HG03095 (cell line): ENCODE measurements around the gene CPOX.
A peak's percentile ranks its signal among the peaks of the same experiment; 100 is the strongest.
"Not testable (repeated sequence)": the region's sequence is repeated elsewhere in the genome, so short reads cannot be mapped to it uniquely, and the experiment has no call there.

Experiments used
- ATAC-seq: cut with Tn5 transposase; IDR thresholded peaks from one replicate; pipeline ENCODE4 v1.9.1; 2021; ENCODE audit warnings: moderate library complexity; ENCODE audit not compliant: unreplicated experiment

Gene CPOX

DNA sequence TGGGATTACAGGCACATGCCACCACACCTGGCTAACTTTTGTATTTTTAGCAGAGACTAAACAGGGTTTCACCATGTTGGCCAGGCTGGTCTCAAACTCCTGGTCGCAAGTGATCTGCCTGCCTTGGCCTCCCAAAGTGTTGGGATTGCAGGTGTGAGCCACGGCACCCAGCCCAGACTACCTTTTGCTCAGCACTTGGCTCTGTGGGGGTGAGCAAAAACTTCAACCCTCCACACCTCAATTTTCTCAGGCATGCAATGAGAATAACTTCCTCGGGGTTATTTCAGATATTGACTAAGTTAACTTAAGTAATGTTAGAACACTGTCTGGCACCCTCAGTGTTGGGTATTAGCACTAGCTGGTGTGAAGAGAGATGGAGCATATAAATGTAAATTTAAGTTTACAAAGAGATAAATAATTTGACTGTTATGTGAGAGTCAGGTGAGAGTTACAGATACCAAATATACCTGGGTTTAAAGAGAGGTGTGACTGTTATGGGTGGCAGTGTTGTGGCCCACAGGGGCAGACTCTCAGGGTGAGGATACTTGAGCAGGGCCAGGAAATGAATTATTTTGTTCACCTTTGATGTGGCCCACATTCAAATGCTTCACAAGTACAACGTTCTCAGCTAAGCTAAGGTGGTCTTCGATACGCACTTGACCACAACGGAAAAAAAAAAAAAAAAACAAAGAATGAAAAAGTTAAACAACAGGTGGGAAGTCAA, 29.0 kb downstream of the CPOX start:
- ATAC-seq: no peak

DNA sequence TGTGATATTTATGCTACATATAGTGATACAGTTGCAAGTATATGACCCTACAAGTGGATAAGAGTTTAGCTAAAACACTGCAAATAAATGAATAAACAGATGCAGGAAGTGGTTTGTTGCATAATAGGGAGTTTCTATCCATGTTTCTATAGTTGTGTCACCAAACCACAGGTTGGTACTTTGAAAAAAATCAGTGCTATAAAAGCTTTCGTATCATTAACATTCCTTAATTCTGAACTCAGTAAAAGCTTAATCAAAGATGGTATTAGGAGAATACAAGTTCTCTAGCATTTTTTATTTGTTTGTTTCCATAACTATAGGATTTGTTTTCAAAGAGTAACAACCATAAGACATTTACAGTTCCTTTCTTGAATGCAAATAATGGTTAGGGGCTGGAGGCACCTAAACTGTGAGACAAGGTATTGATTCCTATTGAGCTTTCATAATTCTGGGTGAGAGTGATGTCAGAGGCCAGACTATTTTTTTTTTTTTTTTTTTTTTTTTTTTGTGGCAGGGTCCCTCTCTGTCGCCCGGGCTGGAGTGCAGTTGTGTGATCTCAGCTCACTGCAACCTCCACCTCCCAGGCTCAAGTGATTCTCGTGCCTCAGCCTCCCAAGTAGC, 29.6 kb downstream of the CPOX start:
- ATAC-seq: peak; percentile 50

DNA sequence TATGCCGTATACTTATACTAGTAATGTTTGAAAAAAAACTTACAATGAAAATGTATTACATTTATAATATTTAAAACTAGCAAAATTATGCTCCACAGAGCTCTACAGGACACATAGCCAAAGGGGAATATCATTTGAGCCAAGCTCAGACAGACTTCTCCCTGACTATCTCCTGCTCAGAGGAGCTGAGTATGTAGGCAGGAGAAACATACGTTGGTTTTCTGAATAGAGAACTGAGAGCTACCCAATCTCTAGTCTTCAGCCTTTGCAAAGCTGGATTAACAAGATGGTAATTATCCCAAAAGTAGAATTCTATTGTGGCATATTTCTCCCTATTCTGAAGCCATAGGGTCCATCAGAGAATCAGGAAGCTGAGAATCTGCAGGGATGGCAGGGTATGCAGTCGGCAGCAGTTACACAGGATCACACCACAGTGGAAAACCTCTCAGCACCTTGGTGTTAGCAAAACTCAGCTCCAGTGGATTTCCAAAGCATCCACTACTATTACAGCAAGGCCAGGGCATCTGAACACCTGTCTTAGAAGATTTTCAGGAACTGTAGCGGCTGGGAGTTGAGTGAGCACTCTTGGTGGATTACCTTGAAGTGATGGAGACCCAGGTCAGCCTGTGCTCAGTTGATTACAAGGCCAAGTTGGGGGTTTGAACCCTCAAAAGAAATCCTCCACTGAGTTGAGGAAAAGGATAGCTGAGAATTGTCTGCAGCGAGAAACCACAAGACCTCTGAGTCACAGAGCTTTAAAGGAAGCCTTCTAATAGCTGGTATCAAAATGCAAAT, 31.5 kb downstream of the CPOX start:
- peak; percentile 18 for ATAC-seq

DNA sequence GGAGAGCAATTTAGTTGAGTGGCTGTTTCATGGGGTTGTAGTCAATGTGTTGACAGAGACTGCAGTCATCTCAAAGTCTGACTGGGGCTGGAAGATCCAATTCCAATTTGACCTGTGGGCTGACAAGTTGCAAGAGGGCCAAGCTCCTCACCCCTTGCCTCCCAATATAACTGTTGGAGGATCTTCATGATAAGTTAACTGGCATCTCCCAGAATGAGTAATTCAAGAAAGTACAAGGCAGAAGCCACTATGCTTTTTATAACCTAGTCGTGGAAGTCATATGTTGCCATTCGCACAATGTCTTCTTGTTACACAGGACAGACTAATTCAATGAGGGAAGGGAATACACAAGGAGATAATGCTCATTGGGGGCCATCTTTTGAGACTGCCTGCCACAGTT, 32.5 kb downstream of the CPOX start:
- no peak for ATAC-seq

DNA sequence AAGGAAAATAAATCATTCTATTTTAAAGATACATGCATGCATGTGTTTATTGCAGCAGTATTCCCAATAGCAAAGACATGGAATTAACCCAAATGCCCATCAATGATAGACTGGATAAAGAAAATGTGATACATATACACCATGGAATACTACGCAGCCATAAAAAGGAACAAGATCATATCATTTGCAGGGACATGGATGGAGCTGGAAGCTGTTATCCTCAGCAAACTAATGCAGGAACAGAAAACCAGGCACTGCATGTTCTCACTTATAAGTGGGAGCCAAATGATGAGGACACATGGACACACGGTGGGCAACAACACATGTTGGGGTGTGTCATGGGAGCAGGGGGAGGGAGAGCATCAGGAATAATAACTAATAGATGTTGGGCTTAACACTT, 33.6 kb downstream of the CPOX start:
- ATAC-seq: not testable (repeated sequence)

DNA sequence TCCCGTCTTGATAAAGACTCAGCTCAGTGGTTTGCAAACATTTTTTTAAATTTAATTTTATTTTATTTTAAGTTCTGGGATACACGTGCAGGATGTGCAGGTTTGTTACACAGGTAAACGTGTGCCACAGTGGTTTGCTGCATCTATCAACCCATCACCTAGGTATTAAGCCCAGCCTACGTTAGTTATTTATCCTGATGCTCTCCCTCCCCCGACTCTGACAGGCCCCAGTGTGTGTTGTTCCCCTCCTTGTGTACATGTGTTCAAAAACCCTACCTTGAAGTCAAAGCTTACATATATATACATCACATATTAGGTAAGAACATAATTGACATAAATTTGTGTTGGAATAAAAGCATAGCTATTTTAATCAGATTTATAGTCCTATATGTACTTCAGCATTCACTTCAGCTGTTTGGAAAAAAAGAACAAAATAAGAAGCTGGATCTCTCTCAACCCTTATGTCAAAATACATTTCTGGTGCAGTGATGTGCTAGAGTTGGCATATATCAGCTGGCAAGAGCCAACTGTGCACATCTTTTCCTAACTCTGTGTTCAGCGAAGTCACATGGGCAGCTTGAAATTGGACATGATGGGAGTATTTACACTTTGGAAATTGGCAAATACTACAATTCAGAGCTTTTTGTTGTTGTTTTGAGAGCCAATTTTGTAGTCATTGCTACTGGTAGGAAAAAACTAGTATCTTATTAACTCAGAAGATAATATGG, 35.1 kb downstream of the CPOX start:
- no peak for ATAC-seq

DNA sequence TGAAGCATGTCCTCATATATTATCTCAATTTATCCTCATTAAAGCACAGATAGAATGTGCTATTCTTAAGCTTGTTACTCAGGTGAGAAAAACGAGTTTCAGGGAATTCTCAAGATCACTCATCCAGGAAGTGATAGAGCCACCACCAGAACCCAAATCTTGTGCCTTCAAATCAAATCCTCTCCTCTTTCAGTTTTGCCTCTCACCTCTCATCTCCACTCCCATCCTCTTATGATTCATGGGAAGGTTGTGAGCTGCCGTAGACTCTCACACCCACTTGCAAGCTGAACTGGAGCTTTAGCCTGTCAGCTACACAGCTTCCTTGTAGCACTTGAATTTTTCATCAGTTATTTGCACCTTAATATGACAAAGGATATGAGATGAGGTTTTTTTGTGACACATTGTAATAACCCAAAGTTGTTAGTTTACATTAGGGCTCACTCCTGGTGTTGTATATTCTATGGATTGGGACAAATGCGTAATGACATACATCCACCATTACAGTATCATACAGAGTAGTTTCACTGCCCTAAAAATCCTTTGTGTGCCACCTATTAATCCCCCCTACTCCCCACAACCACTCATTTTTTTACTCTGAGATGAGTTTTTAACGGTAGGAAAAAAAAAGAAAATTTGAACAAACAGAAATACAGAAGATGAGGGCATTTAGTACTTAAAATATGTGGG, 35.9 kb downstream of the CPOX start:
- ATAC-seq: no peak

DNA sequence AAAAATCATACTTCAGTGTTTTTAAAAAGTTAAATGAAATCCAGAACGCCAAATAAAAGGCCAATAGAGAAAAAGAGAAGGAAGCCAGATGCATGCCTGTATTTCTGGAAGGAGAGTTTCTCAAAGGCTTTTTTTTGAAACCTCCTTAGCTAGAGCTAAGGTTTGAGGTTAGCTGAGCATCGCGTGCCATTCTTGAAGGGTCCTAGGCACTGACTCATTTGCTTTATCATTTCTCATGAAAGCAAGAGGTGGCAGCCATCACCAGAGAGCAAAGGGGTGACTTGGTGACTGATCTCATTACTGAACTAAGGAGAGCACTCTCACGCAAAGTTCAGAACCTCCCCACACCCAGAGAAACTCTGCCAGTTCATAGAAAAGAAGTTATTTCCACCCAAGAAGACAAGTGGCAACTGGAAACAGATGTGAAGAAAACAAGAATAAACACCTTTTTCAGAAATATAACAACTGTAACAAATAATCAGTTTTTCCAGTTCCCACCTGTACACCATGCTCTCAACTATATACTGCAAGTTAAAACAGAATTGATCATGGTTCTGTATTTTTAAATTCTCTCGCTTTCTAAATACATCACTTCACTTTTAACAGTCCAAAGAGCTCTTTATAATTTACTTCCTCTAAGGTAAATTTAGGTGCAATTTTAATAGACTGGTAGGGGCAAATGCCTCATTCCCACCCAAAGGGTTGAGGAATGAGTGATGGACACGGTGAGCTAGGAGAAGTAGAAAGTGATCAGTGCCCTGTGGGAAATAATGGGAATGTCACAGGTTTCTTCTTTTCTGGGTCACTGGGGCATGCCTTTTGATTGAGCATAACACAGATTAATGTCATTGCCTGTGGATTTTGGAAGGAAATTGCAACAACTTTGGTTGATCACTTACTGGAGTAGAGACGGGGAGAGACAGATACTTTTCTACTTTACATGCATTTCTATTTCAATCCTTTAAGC, 37.0 kb downstream of the CPOX start:
- peak; percentile 71 for ATAC-seq

DNA sequence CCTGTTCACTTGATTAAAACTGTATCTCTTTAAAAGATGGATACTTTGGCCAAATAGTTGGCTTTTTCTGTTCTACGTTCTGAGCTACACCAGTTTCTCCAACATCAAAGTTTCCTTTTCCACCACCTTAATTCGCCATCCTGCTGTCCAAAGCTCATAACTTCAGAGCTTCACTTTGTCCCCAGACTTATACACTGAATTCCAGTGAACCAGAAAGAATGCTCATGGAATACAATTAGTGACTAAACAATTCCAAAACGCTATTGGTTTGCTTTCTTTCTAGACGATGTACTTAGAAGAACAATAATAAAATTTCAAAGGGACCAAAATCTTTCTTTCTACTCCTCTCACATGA, 38.4 kb downstream of the CPOX start:
- no peak for ATAC-seq

DNA sequence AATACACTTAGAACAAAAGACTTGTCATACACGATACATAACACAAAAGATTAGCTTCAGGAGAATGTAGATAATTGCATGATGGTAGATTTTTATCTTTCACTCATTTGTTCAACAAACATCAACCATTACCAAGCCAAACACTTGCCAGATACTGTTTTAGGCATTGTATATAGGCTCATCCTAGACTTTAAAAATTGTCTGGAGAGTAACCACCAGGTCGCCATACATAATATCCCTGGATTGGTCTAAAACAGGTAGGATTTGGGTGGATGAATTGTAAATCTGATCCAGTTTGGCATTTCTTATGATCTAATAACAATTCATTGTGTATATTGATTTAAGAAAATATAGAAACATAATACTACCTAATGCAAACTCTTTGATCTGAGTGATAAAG, 38.8 kb downstream of the CPOX start:
- no peak for ATAC-seq

DNA sequence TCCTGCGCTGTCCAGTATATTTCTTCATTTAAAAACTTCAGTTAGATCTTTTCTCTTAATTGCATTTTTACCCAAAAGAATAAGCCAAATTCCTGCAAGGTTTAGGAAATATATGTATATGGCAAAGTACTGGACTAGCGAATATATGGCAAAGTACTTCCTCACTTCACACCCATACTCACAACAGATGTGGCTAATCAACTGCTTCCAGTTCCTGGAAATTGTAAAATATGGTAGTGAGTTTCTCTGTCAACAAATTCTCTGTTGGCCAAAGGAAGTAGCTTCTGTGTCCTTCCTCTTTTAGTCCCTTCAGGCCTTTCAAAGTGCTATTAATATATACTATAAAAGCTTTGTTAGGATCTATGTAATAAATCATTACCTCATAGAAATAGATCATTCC, 39.7 kb downstream of the CPOX start:
- no peak for ATAC-seq

DNA sequence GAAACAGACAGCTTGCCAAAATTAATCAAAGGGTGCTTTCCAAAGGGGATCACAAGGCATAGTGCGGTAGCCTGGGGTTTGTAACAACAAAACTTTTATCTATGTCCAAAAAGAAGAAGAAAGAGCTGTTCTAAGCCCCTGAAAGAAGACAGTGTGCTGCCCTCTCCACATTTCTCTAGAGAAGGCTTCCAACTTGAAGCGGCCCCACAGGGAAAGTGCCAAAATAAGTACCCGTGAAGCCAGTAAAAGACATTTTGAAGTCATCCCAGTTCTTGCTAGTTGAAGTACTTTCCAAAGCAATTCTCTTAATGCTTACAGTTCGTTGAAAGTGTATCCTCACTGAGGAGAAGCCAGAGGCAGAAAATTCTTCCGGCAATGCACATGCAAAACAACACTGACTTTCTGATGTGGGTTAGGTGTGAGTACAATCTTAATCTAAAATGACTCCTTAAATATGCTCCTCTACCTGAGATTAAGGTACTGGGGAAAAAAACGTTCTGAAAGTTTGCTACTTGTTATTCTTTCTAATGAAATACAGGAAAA, 40.3 kb downstream of the CPOX start:
- ATAC-seq: no peak

DNA sequence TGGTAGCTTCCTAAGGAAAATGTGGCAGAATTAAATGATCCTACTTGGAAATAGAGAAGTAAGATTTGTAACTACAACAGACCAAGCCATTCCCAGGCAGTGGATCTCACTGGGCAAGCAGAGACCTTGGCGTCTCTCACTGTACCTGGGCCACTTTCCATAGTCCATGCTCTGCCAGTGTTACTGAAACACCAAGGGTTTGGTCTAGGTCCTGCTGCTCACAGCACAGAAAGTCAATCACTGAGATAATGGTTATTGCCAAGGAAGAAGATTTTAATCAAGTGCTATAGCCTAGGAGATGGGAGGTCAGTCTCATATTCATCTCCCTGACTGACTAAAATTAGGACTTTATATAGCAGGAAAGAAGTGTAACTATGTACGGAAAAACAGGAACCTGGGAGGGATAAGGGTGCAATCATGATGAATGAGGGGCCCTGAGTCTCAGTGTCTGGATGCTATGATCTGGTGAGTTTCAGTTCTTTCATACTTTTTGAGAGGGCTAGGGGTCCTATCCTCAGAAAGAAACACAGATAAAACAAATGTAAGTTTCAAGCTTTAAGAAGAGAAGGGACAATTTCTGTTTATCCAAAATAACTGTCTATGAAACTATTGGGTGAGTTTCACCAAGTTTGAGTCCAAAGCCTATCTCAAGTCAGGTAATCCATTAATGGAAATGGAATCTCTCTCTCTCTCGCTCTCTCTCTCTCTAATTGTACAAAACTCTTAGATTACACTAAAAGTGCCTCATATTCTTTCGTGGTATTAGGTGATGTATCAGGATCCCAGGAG, 41.0 kb downstream of the CPOX start:
- no peak for ATAC-seq

DNA sequence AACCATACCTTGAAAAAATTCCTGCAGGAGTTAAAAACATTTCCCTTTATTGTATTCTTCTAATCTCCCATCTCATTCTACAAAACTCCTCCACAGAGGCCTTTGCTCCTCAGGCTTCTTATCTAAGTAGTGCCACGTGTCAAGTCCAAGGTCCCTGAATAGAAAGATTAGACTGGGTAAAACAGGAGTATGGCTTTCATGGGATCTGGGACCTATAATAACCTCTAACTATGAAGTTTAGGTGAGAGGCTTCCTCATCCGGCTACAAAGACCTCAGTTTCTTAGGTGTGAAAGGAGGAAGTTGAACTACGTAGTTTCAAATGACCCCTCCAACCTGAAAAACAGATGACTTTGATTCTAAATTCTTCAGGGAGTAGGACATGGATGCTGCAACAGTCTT, 41.7 kb downstream of the CPOX start:
- no peak for ATAC-seq

DNA sequence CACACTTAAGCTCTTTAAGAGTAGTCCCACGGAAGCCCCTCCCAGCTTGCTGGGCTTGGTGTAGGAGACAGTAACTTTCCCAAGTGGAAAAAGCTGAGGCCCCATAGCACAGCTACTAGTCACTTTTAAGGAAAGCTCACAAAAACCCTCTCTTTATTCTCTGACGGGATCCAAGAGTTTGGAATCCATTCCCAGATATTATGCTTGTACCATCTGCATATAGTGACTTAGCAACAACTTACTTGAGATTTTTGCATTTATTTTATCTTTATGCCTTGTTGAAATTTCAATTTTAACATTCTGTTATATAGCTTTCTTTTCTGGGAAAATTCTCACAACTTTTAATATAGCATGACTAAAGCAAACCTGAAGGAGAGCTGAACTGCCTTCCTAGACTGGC, 42.2 kb downstream of the CPOX start:
- no peak for ATAC-seq

DNA sequence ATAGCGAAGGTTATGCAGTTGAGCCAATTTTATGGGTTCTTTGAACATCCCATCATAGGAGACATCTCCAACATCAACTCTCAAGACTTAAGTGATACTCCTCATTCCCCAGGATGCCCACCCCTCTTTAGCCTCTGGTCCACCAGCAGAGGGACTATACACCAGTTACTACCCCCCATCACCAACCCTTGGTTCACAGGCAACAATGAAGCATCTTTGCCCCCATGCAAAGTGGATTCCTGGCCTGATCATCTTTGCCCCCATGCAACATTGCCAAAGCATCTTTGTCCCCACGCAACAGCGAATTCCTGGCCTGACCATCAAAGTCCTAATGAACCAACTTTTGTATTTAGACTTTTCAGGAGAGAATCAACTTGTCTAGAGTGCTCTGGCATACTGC, 42.6 kb downstream of the CPOX start:
- ATAC-seq: no peak

DNA sequence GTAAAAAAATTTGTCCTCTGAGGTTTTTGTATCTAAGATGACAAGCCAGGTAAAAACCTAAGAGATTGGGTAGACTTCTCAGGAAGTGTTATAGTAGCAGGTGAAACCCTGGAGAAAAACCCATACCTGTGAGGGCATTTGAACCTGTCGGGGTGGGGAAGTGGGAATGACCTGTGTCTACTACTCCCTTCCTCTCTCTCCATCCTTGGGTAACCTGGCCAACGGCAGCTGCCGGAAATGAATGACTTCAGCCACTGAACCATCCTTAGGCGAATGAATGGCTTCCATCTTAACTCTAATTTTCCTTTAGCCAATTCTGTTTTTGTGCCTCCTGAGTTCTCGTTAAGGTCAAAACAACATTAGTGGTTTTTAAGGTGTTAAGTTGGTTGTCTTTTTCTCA, 44.9 kb downstream of the CPOX start:
- ATAC-seq: no peak

DNA sequence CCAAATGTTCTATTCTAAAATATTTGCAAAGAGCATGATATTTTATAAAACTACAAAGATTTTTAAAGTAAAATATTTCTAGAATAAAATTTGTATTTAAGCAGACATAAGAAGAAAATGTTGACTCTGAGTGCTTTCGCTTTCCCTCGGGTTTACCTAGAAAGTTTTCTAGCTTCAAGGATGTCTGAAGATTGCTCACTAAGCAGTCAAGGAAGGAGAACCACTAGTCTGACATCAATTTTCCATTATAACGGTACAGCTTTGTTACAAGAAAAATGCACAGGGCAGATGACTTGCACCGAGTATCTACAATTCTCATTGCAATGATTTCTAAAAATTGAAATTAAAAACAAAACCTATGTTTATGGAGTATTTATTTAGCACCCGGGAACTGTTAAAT, 47.5 kb downstream of the CPOX start:
- peak; percentile 56 for ATAC-seq

DNA sequence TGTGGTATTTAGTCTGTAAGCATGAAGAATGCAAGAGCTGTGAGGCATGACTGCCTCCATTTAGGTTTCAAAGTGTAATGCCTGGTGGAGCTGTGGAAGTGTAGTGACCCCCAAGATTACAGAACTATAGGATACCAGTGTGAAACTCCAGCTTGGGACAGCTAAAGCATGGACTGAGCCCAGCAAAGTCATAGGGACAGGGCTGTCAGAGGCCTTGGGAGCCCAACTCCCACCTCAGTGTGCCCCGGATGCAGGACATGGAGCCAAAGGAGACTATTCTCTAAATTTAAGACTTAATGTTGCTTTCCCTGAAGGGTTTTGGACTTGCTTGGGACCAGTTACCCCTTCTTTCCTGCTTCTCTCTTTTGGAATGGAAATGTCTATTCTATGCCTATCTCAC, 50.8 kb downstream of the CPOX start:
- ATAC-seq: no peak
